EL (cell line): Measurements from ENCODE around the gene SMO.
"Not testable (repeated sequence)": the region's sequence is repeated elsewhere in the genome, so short reads cannot be mapped to it uniquely, and the experiment has no call there.

Experiments used
- DNase-seq: peaks from one replicate; pipeline ENCODE4 v3.0.0-alpha.2; 2016

Gene SMO

DNA sequence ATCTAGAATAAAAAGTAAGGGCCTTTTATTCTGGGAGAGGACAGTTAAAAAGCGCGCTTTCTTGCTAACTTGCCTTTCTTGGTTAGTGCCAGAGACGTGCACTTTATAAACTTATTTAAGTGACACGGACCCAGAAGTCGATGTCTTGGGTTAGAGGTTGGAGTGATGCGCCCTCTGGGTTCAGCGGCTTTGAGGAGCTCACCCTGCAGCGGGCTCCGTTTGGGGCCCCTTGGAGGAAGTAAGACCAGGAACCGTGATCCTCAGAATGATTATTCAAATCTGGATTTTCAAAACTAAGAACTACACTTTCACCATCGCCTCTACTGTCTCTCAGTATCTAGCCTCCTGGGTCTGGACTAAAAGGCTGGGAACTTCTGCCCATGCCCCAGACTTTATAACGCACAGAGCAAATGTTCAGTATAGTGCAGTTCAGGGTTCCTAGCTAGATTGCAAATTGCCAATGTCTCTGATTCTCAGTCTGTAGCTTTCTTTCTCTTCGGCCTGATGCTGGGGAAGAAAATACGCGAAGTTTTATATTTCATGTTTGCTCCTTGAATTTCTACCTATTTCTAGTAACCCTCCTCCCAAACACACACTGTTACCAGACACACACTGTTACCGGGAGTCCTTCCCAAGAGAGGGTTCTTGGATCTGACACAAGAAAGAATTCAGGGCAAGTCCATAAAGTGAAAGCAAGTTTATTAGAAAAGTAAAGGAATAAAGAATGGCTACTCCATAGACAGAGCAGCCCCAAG lies 18.6 kb upstream of the SMO start:
- DNase-seq, result no peak

DNA sequence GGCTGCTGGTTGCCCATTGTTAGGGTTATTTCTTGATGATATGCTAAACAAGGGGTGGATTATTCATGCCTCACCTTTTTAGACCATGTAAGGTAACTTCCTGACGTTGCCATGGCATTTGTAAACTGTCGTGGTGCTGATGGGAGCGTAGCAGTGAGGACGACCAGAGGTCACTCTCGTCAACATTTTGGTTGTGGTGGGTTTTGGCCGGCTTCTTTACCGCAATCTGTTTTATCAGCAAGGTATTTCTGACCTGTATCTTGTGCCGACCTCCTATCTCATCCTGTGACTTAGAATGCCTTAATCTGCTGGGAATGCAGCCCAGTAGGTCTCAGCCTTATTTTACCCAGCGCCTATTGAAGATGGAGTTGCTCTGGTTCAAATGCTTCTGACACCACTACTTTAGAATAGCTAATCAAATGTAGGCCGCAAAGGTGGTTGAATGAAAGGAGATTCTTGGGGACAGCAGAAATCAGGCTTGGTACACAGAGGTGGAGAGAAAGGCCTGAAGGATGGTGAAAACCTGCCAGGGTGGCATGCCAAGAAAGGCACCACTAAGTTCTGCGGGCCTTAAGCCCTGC lies 17.9 kb upstream of the SMO start:
- no peak for DNase-seq

DNA sequence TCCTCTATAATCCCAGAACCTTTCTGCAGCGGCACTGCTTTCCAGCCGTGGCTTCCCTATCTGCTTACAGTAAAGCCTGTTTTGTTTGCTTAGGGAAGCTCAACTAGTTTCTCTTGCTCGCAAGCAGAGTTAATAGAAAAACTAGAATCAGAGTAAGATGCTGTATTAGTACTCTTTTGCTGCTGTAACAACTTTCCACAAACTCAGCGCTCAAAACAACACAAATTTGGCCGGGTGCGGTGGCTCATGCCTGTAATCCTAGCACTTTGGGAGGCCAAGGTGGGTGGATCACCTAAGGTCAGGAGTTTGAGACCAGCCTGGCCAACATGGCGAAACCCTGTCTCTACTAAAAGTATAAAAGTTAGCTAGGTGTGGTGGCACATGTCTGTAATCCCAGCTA lies 14.6 kb upstream of the SMO start:
- DNase-seq, result not testable (repeated sequence)

DNA sequence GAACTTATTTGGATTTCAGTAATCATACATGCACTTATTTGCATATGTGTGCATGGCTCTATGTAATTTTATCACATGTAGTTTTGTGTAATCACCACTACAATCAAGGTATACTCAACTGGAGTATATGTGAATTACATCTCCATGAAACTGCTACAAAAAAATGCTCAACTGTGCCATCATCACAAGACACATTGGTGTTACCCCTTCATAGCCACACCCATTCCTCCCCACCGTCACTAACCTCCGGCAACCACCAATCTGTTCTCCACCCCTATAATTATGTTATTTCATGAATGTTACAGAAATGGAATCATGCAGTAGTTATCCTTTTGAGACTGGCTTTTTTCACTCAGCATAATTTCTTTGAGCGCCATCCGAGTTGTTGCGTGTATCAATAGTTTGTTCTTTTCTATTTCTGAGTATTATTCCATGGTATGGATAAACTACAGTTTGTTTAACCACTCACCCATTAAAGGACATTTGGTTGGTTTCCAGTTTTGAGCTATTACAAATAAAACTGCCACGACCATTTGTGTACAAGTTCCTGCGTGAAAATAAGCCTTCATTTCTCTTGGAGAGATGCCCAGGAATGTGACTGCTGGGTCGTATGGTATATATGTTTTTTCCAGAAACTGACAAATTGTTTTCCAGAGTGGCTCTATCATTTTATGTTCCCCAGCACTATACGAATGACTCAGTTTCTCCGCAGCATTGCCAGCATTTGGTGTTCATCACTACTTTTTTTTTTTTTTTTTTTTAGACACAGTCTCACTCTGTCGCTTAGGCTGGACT lies 11.3 kb upstream of the SMO start:
- DNase-seq, result no peak

GRCh38 chr7:129184981-129185670 lies 3.3 kb upstream of the SMO start:
- DNase-seq, result no peak

- no peak for DNase-seq
Measured at GRCh38 chr7:129186749-129187260, 1.6 kb upstream of the SMO start.

GRCh38 chr7:129187681-129188371 lies 607 bp upstream of the SMO start:
- DNase-seq, result no peak

DNA sequence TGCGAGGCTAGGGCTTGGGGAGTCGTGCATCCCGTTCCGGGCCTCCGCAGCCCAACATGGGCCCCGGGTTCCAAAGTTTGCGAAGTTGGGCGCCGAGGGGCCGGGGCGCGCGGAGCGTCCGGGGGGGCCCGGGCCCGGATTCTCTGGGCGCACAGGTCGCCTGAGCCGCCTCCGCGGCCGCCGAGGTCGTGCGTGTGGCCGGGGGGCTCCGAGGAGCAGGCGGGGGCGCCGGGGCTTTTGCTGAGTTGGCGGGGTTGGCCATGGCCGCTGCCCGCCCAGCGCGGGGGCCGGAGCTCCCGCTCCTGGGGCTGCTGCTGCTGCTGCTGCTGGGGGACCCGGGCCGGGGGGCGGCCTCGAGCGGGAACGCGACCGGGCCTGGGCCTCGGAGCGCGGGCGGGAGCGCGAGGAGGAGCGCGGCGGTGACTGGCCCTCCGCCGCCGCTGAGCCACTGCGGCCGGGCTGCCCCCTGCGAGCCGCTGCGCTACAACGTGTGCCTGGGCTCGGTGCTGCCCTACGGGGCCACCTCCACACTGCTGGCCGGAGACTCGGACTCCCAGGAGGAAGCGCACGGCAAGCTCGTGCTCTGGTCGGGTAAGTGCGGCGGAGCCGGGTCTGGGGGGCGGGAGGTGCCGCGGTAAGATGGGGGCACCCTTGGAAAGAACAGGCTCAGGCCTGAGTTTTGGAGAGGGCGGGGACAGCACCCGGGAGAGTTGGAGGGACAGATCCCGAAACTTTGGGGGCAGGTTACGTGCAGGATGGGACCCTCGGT lies 643 bp downstream of the SMO start:
- peak; percentile 31 for DNase-seq

DNA sequence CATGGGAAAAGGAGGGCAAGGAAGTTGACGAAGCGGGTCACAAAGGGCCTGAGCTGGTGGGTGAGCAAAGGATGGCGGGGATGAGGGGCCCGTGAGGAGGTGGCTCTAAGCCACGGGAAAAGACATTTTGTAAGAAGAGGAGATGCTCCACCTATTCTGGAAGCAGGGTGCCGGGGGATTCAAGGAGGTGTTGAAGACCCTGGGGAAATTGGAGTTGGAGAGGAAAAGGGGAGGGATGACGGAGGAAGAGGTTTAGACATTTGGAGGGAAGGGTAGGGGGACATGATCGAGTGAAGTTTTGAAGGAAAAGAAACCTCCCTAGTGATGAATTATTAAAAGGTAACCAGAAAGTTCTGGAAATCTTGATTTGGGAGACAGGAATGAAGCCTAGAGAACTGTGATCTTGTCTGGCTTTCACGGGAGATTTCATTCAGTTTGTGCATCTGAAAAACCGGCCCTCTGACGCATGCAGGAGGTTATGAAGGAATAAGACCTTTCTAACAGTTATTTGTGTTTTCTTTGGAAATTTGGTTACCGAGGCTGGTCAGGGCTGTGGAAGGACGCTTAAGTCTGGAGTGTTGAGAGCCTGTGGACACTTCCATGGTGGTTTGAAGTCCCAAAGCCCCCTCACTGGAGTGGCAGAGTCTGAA lies 1.4 kb downstream of the SMO start:
- DNase-seq, result no peak

DNA sequence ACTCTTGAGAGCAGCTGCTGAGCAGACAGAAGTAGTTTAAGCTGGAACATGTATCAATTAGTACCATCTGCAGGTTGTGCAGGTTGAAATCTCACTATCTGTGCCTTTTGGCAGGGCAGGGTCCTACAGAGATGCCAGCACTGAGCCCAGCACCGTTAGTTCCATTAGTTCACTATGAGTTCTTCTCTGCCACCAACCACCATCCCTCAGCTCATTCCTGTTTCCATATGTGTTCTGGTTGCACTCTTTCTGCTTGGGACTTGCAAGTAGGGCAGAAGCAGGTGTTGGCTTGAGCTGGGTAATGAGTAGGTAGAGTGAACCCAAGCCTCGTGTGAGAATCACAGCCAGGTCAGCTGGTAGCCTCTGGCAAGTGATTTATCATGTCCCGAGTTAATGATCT lies 2.8 kb downstream of the SMO start:
- DNase-seq, result no peak

- DNase-seq, result no peak
Measured at GRCh38 chr7:129193892-129194291, 5.5 kb downstream of the SMO start.

- no peak for DNase-seq
Measured at GRCh38 chr7:129197771-129198170, 9.3 kb downstream of the SMO start.

DNA sequence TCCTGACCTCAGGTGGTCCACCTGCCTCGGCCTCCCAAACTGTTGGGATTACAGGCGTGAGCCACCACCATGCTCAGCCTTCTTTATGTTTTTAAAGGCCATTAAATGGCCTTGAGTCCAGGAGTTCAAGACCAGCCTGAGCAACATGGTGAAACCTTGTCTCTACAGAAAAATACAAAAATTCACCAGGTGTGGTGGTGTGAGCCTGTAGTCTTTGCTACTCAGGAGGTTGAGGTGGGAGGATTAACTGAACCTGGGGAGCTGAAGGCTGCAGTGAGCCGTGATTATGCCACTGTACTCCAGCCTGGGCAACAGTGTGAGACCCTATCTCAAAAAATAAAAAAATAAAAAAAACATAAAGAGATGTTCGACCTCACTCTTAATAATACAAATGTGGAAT lies 11.0 kb downstream of the SMO start:
- DNase-seq, result no peak

- DNase-seq, result no peak
Measured at GRCh38 chr7:129202058-129202777, 13.8 kb downstream of the SMO start.

DNA sequence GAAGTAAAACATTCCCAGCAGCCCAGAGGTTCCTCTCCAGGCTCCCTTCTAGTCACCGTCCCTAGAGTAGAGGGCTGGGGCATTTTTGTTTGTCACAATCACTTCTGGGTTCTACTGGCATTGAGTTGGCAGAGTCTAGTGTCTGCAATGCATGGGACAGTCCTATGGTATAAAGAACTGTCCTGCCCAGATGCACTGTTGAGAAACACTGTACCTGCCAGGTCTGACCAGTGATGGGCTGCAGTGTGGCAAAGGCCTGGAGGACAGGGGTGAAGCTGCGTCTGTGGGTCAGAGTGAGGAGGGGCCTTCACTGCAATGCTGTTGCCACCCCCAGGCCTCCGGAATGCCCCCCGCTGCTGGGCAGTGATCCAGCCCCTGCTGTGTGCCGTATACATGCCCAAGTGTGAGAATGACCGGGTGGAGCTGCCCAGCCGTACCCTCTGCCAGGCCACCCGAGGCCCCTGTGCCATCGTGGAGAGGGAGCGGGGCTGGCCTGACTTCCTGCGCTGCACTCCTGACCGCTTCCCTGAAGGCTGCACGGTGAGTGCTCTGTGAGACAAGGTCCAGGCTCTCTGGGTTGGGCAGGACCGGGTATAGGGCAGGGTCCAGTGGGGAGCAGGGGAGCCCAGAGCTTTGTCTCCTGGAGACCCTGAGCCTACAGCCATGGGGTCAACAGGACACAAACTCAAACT lies 14.8 kb downstream of the SMO start:
- DNase-seq, result no peak

- no peak for DNase-seq
Measured at GRCh38 chr7:129205126-129205818, 16.8 kb downstream of the SMO start.

DNA sequence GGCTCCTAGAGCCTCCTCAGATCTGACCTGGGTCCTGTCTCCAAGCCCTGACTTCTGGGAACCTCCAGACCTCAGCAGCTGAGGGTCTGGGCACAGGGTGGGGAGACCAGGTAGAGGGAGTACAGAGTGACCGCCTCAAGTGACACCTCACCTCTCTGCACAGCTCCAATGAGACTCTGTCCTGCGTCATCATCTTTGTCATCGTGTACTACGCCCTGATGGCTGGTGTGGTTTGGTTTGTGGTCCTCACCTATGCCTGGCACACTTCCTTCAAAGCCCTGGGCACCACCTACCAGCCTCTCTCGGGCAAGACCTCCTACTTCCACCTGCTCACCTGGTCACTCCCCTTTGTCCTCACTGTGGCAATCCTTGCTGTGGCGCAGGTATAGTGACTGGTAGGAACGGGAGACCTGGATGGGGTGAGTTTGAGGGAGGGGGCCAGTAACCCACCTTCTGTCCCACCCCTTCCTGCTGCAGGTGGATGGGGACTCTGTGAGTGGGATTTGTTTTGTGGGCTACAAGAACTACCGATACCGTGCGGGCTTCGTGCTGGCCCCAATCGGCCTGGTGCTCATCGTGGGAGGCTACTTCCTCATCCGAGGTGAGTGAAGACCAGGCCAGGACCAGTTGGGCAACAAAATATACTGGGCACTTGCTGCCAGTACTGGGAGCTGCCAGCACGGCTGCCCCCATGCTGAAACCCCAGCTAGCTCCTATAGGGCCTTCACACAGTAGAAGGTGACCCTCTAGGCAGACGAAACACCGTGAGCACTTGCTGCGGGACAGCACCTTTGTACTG lies 17.8 kb downstream of the SMO start:
- DNase-seq, result no peak

GRCh38 chr7:129208667-129209066 lies 20.2 kb downstream of the SMO start:
- no peak for DNase-seq
